Ramos (cell line): ENCODE data around the gene KIF17.

Experiments used
- in situ Hi-C: fragments of 300-500 bp; cut with MboI; formaldehyde crosslinking; loops from one replicate; pipeline ENCODE4 v1.14.3; 2022; ENCODE audit warnings: low sequenced_read_pairs; ENCODE audit not compliant: unreplicated experiment

Gene KIF17

GRCh38 chr1:20712215-20712577, 5.6 kb downstream of the KIF17 start:
- in situ Hi-C loops: no loop called here

GRCh38 chr1:20711285-20712214, 6.3 kb downstream of the KIF17 start:
- in situ Hi-C loops: no loop called here

GRCh38 chr1:20710469-20711284, 7.1 kb downstream of the KIF17 start:
- in situ Hi-C loops: no loop called here

GRCh38 chr1:20709868-20710267, 7.9 kb downstream of the KIF17 start:
- in situ Hi-C loops: no loop called here

GRCh38 chr1:20708891-20709290, 8.9 kb downstream of the KIF17 start:
- in situ Hi-C loops: no loop called here

GRCh38 chr1:20708057-20708456, 9.8 kb downstream of the KIF17 start:
- in situ Hi-C loops: no loop called here

- in situ Hi-C loops: no loop called here
These were observed 11.0 kb downstream of the KIF17 start for GRCh38 chr1:20706841-20707240.

- in situ Hi-C loops: no loop called here
These were observed 12.5 kb downstream of the KIF17 start for GRCh38 chr1:20705203-20705755.

GRCh38 chr1:20704390-20705202, 13.2 kb downstream of the KIF17 start:
- in situ Hi-C loops: no loop called here

- in situ Hi-C loops: no loop called here
These were observed 14.6 kb downstream of the KIF17 start for GRCh38 chr1:20703124-20703756.

- in situ Hi-C loops: no loop called here
These were observed 15.4 kb downstream of the KIF17 start for GRCh38 chr1:20702416-20702815.

- in situ Hi-C loops: no loop called here
These were observed 16.0 kb downstream of the KIF17 start for GRCh38 chr1:20701847-20702246.

- in situ Hi-C loops: no loop called here
These were observed 16.4 kb downstream of the KIF17 start for GRCh38 chr1:20701446-20701845.

- in situ Hi-C loops: no loop called here
These were observed 17.1 kb downstream of the KIF17 start for GRCh38 chr1:20700636-20701215.

GRCh38 chr1:20699558-20699957, 18.2 kb downstream of the KIF17 start:
- in situ Hi-C loops: loop anchor here (5.0 kb wide), 1 partner anchor 493 kb away; no protein-coding TSS in a partner anchor

GRCh38 chr1:20698195-20698910, 19.5 kb downstream of the KIF17 start:
- in situ Hi-C loops: loop anchor here (5.0 kb wide), 1 partner anchor 494 kb away; no protein-coding TSS in a partner anchor

- in situ Hi-C loops: loop anchor here (5.0 kb wide), 1 partner anchor 495 kb away; no protein-coding TSS in a partner anchor
These were observed 20.2 kb downstream of the KIF17 start for GRCh38 chr1:20697563-20697962.
